Ovary (tissue), 3 donors: ENCODE results near the gene CNNM3.

ENCODE experiments used
- CTCF ChIP-seq, 3 donors: fragments of 450-650 bp in 2 of 3; fragments of 200-600 bp in 1 of 3; IDR thresholded peaks; one replicate each; pipeline versions ENCODE4 v1.5.1 to v1.8.0; 2016 to 2022; ENCODE audit warnings: antibody characterized with exemption in 3 of 3, mild to moderate bottlenecking in 1 of 3
- EP300 ChIP-seq: sonication (generic); formaldehyde crosslinking; IDR thresholded peaks from one replicate; pipeline ENCODE4 v1.6.1; 2017; ENCODE audit warnings: antibody characterized with exemption
- POLR2A ChIP-seq: fragments of 450-650 bp; IDR thresholded peaks from one replicate; pipeline ENCODE4 v1.6.1; 2017; ENCODE audit warnings: antibody characterized with exemption, mild to moderate bottlenecking, moderate library complexity
- donor health status: DM: no; HTN: no; CAD: no.

GRCh38 chr2:96859681-96860064 is 43.6 kb downstream of the CNNM3 start:
- no peak for TF ChIP-seq CTCF (IDR thresholded peaks at IDR 0.05)
- no peak for TF ChIP-seq POLR2A
- TF ChIP-seq EP300: no peak
